Measurements from ENCODE around the gene CENPM.

CENPM gene

GRCh38 chr22:41908411-41909309 lies 38.3 kb downstream of the CENPM start:
- H3K9me3 Mint-ChIP-seq, result no peaks in the 10 kb centered on the region
- peaks cover 43% of the 10 kb centered on the region for H3K4me1 Mint-ChIP-seq (ENCODE audit: low read depth)
- H3K36me3 Mint-ChIP-seq (ENCODE audit: low read depth), result peaks cover 43% of the 10 kb centered on the region
- H3K4me3 Mint-ChIP-seq, result no peak overlapping the region
- intact Hi-C loops (cut with micrococcal nuclease), result no loop called here
- H3K27ac Mint-ChIP-seq, result no peak overlapping the region
- peaks cover 53% of the 10 kb centered on the region for H3K27me3 Mint-ChIP-seq

- intact Hi-C loops (cut with micrococcal nuclease), result no loop called here
- H3K27ac Mint-ChIP-seq, result no peak overlapping the region
- no peaks in the 10 kb centered on the region for H3K9me3 Mint-ChIP-seq
- H3K36me3 Mint-ChIP-seq (ENCODE audit: low read depth), result peaks cover 52% of the 10 kb centered on the region
- H3K4me3 Mint-ChIP-seq, result no peak overlapping the region
- peaks cover 45% of the 10 kb centered on the region for H3K27me3 Mint-ChIP-seq
- peaks cover 36% of the 10 kb centered on the region for H3K4me1 Mint-ChIP-seq (ENCODE audit: low read depth)
Observed at GRCh38 chr22:41907436-41908401, 39.2 kb downstream of the CENPM start.

- H3K27ac Mint-ChIP-seq, result no peak overlapping the region
- no peak overlapping the region for H3K4me3 Mint-ChIP-seq
- peaks cover 30% of the 10 kb centered on the region for H3K4me1 Mint-ChIP-seq (ENCODE audit: low read depth)
- no peaks in the 10 kb centered on the region for H3K9me3 Mint-ChIP-seq
- H3K27me3 Mint-ChIP-seq, result peaks cover 36% of the 10 kb centered on the region
- intact Hi-C loops (cut with micrococcal nuclease), result no loop called here
- H3K36me3 Mint-ChIP-seq (ENCODE audit: low read depth), result peaks cover 61% of the 10 kb centered on the region
Observed at GRCh38 chr22:41906822-41907221, 40.1 kb downstream of the CENPM start.

- Mint-ChIP-seq H3K4me3 (no peak overlapping the region), H3K27me3 (peaks cover 24% of the 10 kb centered on the region), H3K9me3 (no peaks in the 10 kb centered on the region), H3K27ac (no peak overlapping the region), H3K36me3 (ENCODE audit: low read depth) (peaks cover 73% of the 10 kb centered on the region), H3K4me1 (ENCODE audit: low read depth) (peaks cover 25% of the 10 kb centered on the region)
- intact Hi-C loops (cut with micrococcal nuclease), result no loop called here
Observed at GRCh38 chr22:41905411-41906202, 41.3 kb downstream of the CENPM start.

- H3K27ac Mint-ChIP-seq, result no peak overlapping the region
- no peaks in the 10 kb centered on the region for H3K9me3 Mint-ChIP-seq
- intact Hi-C loops (cut with micrococcal nuclease), result no loop called here
- H3K36me3 Mint-ChIP-seq (ENCODE audit: low read depth), result peaks cover 82% of the 10 kb centered on the region
- peaks cover 21% of the 10 kb centered on the region for H3K27me3 Mint-ChIP-seq
- peaks cover 25% of the 10 kb centered on the region for H3K4me1 Mint-ChIP-seq (ENCODE audit: low read depth)
- no peak overlapping the region for H3K4me3 Mint-ChIP-seq
Observed at GRCh38 chr22:41904450-41905410, 42.2 kb downstream of the CENPM start.

- intact Hi-C loops (cut with micrococcal nuclease), result no loop called here
- Mint-ChIP-seq H3K4me1 (ENCODE audit: low read depth) (peaks cover 7% of the 10 kb centered on the region), H3K36me3 (ENCODE audit: low read depth) (peaks cover 99% of the 10 kb centered on the region), H3K4me3 (no peak overlapping the region), H3K27me3 (peaks cover 3% of the 10 kb centered on the region), H3K27ac (no peak overlapping the region), H3K9me3 (no peaks in the 10 kb centered on the region)
Observed at GRCh38 chr22:41902932-41903421, 44.0 kb downstream of the CENPM start.

GRCh38 chr22:41902016-41902415 lies 44.9 kb downstream of the CENPM start:
- H3K27ac Mint-ChIP-seq, result no peak overlapping the region
- intact Hi-C loops (cut with micrococcal nuclease), result no loop called here
- H3K4me3 Mint-ChIP-seq, result no peak overlapping the region
- peaks cover 99% of the 10 kb centered on the region for H3K36me3 Mint-ChIP-seq (ENCODE audit: low read depth)
- no peaks in the 10 kb centered on the region for H3K27me3 Mint-ChIP-seq
- H3K9me3 Mint-ChIP-seq, result no peaks in the 10 kb centered on the region
- no peaks in the 10 kb centered on the region for H3K4me1 Mint-ChIP-seq (ENCODE audit: low read depth)

GRCh38 chr22:41900652-41901312 lies 46.2 kb downstream of the CENPM start:
- Mint-ChIP-seq H3K9me3 (no peaks in the 10 kb centered on the region), H3K4me3 (no peak overlapping the region), H3K27me3 (no peaks in the 10 kb centered on the region), H3K36me3 (ENCODE audit: low read depth) (peaks cover 100% of the 10 kb centered on the region), H3K4me1 (ENCODE audit: low read depth) (no peaks in the 10 kb centered on the region), H3K27ac (no peak overlapping the region)
- intact Hi-C loops (cut with micrococcal nuclease), result no loop called here

- H3K36me3 Mint-ChIP-seq (ENCODE audit: low read depth), result peaks cover 100% of the 10 kb centered on the region
- no peaks in the 10 kb centered on the region for H3K4me1 Mint-ChIP-seq (ENCODE audit: low read depth)
- H3K9me3 Mint-ChIP-seq, result no peaks in the 10 kb centered on the region
- no peak overlapping the region for H3K4me3 Mint-ChIP-seq
- intact Hi-C loops (cut with micrococcal nuclease), result no loop called here
- H3K27ac Mint-ChIP-seq, result no peak overlapping the region
- H3K27me3 Mint-ChIP-seq, result no peaks in the 10 kb centered on the region
Observed at GRCh38 chr22:41899992-41900651, 46.8 kb downstream of the CENPM start.

GRCh38 chr22:41899110-41899509 lies 47.8 kb downstream of the CENPM start:
- no peak overlapping the region for H3K27ac Mint-ChIP-seq
- intact Hi-C loops (cut with micrococcal nuclease), result no loop called here

GRCh38 chr22:41898645-41899044 lies 48.3 kb downstream of the CENPM start:
- Mint-ChIP-seq H3K36me3 (ENCODE audit: low read depth) (peaks cover 100% of the 10 kb centered on the region), H3K4me3 (no peak overlapping the region), H3K27me3 (no peaks in the 10 kb centered on the region), H3K27ac (no peak overlapping the region), H3K4me1 (ENCODE audit: low read depth) (no peaks in the 10 kb centered on the region), H3K9me3 (no peaks in the 10 kb centered on the region)
- intact Hi-C loops (cut with micrococcal nuclease), result no loop called here

More at GRCh38 chr22:41899110-41899509, 47.8 kb downstream of the CENPM start:
- H3K36me3 Mint-ChIP-seq (ENCODE audit: low read depth), result peaks cover 100% of the 10 kb centered on the region
- H3K4me3 Mint-ChIP-seq, result no peak overlapping the region
- no peaks in the 10 kb centered on the region for H3K4me1 Mint-ChIP-seq (ENCODE audit: low read depth)
- H3K27me3 Mint-ChIP-seq, result no peaks in the 10 kb centered on the region
- H3K9me3 Mint-ChIP-seq, result no peaks in the 10 kb centered on the region
